A204.1 (cell line): ENCODE results near the gene HGF.
"Not testable (repeated sequence)": the region's sequence is repeated elsewhere in the genome, so short reads cannot be mapped to it uniquely, and the experiment has no call there.

ENCODE experiments used
- FAIRE-seq: peaks from 2 replicates; lab custom pipeline; 2012; peaks lifted over from hg19 to GRCh38; lab: Jason Lieb, UNC

HGF gene

DNA sequence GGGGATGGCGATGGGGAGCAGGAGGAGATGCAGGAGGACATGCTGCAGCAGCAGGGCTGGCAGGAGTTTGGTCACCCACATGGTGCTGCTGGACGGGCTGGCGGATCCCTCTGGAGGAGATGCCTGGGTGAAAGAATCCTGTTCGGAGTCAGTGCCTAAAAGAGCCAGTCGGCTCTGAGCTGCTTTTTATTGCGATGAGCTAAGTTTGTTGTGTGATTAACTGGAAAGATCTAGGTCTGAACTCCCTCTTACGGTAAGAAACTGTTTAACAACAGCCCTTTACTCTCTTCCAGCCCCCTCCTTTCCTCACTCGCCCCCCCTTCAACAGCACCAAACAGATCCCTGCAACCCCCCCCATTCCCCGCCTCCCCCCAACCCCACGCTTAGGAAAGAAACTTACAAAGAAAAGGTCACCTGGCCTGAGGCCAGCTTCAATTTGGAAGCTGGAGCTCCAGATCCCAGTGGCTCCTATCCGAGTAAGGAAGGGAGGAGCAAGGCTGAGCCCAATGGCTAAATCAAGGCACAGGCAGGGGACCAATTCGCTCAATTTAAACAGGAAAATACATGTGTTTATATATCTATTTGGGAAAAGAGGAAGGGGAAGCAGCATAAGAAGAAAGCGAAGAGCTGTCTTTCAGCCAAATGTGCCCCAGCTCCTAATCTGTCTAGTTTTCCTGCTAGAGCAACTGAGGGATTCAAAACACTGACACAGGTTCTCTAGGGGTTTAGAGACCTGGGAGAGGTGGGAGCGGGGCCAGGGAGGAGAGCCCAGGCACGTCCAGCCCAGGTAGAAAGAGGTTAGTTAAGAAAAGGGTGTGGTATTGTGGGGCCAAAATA lies at the start of gene HGF:
HGF (minus strand) TSS at position 157 of the 837 bp plus-strand sequence; CDS start at position 81, 76 bp downstream.
- no peak for FAIRE-seq

DNA sequence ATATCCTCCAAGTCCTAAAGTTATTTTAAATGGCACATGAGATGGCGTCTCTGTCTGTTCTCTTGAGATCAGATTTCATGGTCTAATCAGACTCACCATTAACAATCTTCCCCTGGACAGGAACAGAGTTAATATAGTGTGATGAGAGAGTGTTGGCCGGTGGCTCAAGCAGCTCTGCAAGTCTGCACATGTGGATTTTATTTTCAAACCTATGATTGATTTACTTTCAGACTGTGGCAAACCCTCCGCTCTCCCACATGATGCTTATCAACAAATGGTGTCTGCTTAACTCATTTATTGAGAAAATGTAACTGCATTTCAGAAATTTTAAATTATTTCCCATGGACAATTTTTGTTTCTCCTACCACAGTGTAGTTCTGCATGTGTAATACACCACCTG lies 46.5 kb upstream of the HGF start:
- FAIRE-seq: no peak

DNA sequence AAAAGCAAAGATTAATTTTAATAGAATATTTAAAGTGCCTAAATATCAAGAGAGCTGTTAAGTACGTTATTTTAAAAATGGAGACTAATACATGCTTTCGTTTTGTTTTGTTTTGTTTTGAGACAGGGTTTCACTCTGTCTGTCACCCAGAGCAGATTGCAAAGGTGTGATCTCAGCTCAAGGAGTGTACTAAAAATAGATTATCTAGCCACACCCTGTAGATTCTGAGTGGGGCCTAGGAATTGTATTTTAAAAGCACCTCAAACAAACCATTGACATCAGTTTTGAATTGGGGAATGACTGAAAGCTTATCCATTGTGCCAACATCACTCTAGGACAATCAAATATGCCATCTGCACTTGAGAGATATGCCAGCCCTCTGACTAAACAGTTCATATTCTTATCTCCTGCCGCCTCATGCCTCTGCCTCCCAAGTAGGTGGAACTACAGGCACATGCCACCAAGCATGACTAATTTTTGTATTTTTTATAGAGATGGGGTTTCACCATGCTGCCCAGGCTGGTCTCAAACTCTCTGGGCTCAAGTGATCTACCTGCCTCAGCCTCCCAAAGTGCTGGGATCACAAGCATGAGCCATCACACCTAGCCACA lies 43.1 kb upstream of the HGF start:
- not testable (repeated sequence) for FAIRE-seq

DNA sequence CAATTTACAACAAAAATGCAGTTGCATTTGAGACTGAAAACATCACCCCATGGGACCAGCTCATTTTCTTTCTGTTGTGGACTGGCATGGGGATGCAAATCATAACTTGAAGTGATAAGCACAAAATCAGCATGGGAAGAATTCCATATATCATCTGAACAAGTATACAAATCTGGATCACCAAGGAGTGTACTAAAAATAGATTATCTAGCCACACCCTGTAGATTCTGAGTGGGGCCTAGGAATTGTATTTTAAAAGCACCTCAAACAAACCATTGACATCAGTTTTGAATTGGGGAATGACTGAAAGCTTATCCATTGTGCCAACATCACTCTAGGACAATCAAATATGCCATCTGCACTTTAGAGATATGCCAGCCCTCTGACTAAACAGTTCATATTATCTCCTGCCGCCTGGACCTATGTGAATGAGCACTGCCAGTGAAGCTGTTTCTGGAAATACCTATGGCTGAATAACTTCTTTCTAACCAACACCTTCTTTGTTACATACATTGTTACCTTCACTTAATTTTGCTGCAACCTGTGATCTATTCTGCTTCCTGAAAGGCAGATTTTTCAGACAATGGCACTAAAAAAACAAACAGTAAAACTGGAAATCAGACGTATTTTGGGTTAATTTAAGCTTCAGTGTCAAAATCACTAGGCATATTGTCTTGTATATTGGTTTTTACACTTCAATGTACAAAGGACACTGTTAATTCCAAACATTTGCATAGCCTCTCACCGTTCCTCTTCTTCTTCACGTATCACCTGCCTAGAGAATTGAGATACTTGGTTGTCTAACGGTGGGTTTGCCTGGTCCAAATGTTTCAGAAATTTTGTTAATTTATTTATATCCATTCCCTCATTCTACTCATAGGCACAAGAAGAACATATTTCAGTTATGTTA lies 42.4 kb upstream of the HGF start:
- no peak for FAIRE-seq

DNA sequence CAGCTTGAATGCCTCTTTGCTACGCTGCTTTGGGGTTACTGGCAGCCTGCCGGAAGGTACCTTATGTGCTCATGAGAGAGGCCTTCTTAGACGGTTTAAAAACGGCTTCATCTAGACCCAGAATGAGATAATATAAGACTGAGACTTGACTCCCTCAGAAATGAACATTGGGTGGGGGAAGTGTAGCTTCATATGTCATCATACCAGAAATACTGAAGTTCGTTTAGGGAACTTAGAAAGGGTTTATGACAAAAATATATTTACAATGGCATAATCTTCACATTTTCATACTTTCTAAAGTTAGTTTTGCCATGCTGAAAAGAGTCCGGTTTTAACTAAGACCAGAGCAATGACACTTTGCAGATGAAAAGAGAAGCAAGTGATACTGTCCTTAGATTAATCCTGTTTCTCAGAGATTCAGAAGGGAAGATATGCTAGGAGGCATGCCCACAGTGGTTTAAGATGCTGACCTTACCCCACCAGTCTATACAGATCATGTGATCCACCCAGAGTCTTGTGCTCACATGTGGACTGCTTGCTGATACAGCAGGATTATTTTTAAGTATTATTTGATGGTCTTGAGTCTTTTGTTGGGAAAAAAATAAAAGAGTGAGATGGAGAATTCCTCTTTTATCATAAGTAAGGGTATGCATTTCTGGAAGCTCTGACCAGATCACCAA lies 40.8 kb upstream of the HGF start:
- FAIRE-seq: no peak

DNA sequence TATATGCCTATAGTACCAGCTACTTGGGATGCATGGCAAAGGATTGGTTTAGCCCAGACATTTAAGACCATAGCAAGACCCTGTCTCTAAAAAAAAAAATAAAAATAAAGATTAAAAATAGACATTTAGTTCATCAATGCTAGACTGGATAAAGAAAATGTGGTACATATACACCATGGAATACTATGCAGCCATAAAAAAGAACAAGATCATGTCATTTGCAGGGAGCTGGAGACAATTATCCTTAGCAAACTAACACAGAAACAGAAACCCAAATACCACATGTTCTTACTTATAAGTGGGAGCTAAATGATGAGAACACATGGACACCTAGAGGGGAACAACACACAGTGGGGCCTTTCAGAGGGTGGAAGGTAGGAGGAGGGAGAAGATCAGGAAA lies 38.5 kb upstream of the HGF start:
- FAIRE-seq: not testable (repeated sequence)

DNA sequence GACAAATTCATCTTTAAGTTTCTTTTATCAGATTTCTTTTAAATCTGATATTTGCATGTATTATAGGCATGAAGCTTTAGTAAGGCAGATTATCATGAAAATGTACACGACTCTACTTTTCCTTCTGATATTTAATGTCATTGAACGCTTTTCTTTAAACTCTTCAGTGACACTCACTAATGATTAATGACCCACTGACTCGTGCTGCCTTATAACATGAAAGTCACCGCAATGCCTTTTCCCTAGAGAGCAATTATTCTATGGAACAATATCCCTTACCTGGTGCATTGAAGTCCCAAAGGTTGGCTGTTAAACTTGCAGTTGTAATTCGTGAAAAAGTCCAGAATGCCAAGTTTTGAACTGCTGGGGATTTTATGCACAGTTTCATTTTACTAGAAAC lies 33.4 kb upstream of the HGF start:
- FAIRE-seq: no peak

DNA sequence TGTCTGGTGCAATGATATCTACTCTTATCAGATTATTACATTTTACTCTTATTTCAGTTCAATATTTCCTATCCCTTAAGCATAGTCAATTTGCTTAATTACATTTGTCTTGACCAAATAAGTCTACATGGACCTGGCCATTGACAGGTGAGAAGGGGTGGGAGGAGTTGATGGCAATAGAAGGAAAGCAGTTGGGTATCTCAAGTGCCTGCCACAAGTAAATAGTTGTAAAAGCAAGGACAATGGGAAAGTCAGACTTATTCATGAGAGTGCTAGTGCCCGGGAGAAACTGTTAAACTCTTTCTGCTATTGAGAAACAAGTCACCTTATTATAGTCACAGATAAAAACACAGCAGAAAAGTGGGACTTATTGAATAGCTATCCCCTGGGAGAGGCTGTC lies 32.4 kb upstream of the HGF start:
- FAIRE-seq: no peak

DNA sequence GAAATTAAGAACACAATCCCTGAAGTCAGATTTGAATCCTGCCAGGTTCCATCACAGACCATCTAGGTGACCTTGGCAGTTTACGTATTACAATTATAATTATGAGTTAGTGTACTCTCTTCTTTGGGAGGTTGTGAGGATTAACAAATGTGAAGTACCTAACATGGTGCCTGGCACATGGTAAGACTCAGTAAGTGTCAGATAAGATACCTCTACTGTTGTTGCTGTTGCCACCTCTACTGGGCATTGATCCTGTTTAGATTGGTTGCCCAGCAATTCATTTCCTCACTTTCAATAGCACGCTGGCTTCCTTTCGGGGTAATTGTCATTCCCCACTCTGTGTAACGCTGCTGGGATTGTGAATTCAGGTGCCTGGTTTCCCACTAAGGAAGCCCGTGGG lies 31.7 kb upstream of the HGF start:
- FAIRE-seq: no peak

DNA sequence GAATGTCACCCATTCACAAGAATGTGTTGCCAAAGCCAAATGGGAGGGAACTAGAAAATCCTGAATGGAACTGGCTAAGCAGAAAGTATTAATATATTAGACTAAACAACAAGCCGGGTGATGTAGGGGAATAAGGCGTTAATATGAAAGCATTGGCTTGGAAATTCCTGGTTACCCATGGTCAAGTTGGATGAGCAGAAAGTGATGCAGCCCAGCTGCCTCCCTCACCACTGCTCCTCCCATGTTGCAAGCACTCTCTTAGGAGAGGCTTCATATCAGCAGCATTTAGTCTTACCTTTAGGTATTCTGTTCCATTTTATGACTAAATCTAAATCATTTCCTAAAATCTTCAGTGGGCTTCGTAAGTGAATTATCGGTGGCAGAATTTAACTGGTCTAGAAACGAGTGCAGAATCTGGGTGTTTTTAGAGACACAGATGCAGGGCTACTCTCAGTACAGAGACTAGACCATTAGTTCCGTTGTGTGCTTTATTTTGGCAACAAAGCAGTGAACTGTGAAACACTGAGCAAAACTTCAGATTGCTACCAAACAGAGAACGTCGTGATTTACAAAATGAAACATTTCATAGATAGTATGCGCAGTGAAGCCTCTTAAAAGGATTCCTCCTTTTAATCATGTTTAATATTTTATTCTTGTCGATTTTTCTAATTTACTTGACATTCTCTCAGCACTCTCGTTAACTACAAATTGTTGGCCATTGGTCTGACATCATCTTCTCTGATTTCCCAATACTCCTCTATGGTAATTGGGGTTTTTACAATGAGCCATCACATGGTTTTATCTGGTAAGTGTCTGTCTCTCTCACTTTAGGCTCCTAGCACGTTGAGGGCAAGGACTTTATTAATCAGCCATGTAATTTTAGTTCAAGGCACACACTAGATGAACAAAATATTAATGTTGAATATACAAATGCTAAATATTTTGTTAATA lies 22.0 kb upstream of the HGF start:
- no peak for FAIRE-seq

DNA sequence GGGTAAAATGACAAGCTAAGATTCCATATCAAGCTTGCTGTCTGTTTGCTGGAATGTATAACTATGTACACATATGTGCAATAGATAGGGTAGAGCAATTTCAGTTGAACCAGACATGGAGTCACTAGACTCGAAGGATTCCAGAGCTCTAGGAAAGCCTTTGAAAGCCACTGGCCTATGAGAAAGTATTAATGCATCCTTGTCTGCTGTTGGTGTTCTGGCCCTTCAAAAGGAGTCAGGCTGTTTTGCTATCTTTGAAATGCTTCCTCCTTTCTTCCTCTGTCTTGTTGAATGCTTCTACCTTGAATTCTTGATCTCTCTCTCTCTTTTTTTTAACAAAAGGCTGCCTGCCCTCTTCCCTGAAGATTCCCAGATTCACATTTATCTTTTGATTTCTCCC lies 20.8 kb upstream of the HGF start:
- no peak for FAIRE-seq

DNA sequence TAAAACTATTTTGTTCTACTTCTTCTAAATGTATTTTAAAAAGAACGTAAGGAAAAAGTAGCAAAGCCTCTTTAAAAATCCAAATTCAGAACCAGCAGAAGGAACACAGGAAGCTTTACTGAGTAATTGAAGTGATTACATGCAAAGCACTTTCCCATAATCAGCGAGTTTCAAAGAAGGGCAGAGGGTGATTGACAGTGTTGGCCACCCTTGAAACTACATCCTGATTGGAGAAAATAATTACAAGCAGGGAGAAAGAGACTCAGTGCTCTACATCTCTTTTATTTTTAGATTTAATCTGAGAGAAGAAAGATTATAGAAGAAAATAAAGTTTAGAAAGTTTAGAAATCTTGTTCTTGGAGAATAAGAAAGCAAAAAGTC lies 20.3 kb upstream of the HGF start:
- no peak for FAIRE-seq

DNA sequence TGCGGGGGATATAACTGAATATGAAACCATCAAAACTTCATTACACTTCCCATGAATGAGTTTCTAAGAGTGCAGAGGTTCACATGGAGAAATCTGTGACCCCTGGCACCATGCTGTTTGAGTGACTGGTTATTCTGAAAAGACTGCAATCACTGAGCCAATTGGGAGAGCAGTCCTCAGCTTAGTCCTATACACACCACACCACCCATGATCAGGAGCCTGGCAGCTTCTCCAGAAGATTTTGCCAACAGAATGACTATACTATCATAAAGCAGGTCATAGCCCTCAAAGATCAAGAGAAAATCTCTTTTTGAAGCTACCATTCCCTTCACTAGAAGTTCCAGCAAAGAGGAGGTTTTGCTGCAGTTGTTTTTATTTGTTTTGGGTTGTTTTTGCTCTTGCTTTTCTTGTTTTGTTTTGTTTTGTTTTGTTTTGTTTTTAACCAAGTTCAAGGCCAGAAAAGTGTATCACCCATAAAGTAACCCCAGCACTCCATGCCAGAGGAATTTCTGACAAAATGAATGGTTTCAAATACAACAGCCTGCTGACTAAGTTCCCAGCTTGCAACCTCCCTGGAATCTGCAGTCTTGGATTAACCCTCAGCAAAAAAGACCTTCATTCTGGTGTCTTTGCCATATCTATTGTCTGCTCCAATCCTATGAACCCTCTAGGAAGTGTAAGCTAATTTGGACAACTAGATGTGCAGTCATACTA lies 19.7 kb upstream of the HGF start:
- FAIRE-seq: no peak

DNA sequence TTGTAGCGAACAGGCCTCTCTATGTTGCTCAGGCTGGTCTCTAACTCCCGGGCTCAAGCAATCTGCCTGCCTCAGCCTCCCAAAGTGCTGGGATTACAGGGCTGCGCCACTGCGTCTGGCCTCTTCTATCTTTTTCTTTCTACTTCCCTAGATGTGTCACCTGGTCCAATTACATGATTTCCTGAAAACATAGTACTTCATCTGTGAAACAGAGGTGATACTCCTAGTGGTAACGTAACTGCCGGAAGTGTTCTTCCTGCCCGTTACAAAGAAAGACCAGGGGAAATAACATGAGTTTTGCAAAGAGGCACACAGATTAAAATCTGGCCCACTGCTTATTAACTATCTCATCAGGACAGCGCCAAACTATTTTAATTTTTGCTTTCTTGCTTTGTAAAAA lies 18.4 kb upstream of the HGF start:
- FAIRE-seq: no peak

DNA sequence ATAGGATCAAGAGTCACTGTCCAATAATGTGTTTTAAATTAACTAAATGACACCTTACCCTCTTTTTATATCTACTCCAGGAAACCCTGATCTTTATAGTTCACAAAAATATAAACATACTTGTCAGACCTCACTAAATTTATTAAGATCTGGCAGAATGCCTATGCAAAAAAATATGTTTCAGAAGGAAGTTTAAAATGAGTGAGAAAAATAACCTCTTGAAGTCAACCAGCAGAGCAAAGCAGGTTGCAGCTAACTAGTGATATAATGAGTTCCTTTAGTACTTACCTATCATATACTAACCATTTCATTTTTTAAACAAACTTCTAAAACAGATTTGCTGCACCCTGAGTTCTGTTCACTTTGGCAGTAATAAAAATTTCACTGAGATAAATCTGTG lies 14.0 kb upstream of the HGF start:
- no peak for FAIRE-seq

DNA sequence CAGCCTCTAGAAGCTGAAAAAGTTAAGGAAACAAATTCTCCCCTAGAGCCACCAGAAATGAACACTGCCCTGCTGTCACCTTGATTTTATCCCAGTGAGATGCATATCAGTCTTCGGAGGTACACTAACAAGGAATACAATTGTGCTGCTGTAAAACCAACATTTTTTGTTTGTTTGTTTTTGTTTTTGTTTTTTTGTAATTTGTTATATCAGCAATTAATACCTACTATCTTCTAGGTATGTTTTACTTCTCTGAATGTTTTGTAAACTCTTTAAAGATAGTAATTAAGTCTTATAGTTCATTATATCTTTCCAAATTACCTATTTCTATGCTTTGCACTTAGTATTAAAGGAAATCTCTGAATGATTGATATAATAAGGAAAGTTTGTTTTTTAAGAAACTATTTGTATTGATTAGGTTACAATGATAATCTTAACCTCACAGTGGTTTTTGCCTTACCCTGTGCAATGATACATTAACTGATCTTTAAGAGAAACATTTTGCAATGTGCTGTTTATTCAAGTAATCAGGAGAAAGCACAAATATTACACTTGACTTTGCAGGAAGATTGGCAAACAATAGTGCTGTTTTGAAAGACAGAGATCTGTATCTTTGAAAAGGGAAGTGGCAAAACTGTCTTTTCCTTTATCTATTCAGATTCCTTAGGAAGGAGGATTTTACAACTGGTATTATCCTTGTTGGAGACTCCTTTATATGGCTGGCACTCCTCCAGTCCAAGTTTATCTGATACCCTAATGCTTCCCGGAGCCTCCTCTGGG lies 11.3 kb upstream of the HGF start:
- no peak for FAIRE-seq

DNA sequence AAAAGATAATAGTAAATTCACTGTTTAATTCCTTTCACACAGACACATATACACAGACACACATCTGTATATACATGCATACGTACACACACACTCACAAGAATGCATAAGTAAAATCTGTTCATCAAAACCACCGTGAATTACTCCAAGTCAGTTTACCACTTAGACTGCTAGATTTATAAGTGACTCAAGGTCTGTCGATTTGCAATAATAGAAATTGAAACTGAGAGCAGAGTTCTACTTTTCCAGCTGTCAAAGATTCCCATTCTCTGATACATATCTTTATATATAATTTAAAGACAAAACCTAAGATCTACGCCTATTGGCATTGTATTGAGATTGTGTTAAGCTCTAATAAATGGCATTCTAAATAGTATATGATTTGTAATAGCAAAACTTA lies 9.9 kb upstream of the HGF start:
- FAIRE-seq: no peak

DNA sequence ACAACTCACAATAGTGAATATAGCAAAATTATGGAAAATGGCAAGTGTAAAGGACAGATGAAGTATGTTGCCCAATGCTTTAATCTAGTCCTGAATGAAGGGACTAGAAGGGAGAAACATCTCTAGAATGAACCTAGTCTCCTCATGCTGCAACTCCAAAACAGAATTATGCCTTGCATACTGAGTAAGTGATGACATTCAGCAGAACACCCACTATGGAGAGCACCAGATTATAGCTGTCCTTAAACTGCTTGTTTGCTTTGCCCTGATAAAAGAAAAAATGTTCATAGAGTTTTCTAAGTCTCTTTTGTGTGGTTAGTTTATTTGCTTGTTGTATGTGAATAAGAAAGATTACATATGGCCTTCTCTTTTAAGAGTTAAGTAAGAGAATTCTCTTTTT lies 7.8 kb upstream of the HGF start:
- no peak for FAIRE-seq

DNA sequence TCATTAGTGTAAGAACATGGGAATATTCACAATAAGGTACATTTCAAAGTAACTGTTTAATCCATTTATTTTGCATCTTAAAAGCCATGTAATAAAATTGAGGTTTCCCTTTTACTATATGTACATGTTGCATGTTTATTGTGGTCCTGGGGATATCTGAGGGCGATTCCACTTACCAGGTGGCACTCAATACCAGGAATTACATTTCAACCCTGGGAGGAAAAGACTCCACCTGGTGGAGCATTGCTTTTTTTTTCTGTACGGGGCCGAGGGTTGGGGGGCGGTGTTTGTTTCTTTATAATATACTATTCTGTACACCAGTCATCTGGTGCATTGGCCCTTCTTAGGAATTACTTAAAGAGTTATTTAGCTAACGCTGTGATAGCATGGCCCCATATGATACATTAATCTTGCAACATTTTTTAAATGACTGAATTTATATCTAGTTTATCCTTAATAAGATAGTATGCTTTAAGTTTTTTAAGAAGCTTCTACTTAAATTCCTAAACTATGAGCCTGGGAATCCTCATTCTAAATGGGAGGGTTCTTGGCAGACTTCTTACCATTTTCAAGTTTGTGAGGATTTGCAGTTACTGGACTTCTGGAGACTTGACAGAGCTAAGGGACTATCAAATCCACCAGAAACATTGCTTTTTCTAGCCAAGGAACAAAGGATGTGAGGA lies 7.2 kb upstream of the HGF start:
- no peak for FAIRE-seq
